Right cardiac atrium (tissue), 5 donors: ENCODE measurements around the gene COL4A1. TPM values are rescaled to one million over a fixed set of nuclear protein-coding genes. Genes with fewer than 3 reads are reported as not detected.
A peak's percentile ranks its signal among the peaks of the same experiment; 100 is the strongest.
"Not testable (repeated sequence)": the region's sequence is repeated elsewhere in the genome, so short reads cannot be mapped to it uniquely, and the experiment has no call there.

Source experiments
- ATAC-seq, 2 donors: fragments of 200-7000 bp; cut with Tn5 transposase; one replicate each; pipeline versions ENCODE4 v1.8.0 to v1.9.1; 2020; ENCODE audit warnings: moderate library complexity in 2 of 2, mild to moderate bottlenecking in 1 of 2
- DNase-seq, 3 donors: peaks; one replicate each; pipeline ENCODE4 v3.0.0-alpha.2; 2020
- H3K27ac ChIP-seq: one replicate; pipeline ENCODE4 v1.5.1; 2013; ENCODE audit warnings: mild to moderate bottlenecking, low read length, control low read depth, moderate library complexity
- H3K27me3 ChIP-seq: one replicate; pipeline ENCODE4 v1.6.1; 2013; ENCODE audit not compliant: control insufficient read depth, insufficient read depth
- H3K4me1 ChIP-seq: one replicate; pipeline ENCODE4 v1.6.1; 2013; ENCODE audit warnings: low read length; ENCODE audit not compliant: control insufficient read depth, insufficient read depth
- H3K4me3 ChIP-seq: one replicate; pipeline ENCODE4 v1.5.1; 2013; ENCODE audit warnings: low read length, control low read depth
- H3K9me3 ChIP-seq: one replicate; pipeline ENCODE4 v1.6.1; 2013; ENCODE audit warnings: low read length; ENCODE audit not compliant: control insufficient read depth
- WGBS: extraction: QIAGEN DNeasy Blood & Tissue Kit; methylation state at CpG from one replicate; pipeline ENCODE4 v1.1.7; 2013; 5-methylcytosine and 5-hydroxymethylcytosine counted together
- intact Hi-C, 4 donors: fragments of 100-400 bp; cut with DNase I; formaldehyde crosslinking; loops; one replicate each; pipeline versions ENCODE4 v1.11.0 to v1.14.0; 2022 to 2023
- polyA plus RNA-seq: library from polyadenylated mRNA; stranded (reverse); fragments of 200-250 nt; gene quantifications from one replicate; pipeline ENCODE4 v1.2.3, GENCODE V29; 2013
- total RNA-seq, 4 donors: library from RNA; stranded (reverse); fragmentation: NEBNext Ultra II Directional; extraction: Animal tissue kit (Norgen Biotek cat#: 25700); gene quantifications; one replicate each; pipeline ENCODE4 v1.2.1, GENCODE V29; 2021
- donor health status: healthy with polysubstance abuse.
- donor health status: DM: no; HTN: yes; CAD: no.
- donor health status: DM: no; HTN: no; CAD: no.
- donor health status: DM: no; HTN: yes; CAD: no; lungs with severe emphysema.
- donor health status: DM: yes; HTN: yes; CAD: no.

The COL4A1 gene
- total and polyA plus RNA-seq, 5 donors = 69.8 to 267 (median 102) TPM

DNA sequence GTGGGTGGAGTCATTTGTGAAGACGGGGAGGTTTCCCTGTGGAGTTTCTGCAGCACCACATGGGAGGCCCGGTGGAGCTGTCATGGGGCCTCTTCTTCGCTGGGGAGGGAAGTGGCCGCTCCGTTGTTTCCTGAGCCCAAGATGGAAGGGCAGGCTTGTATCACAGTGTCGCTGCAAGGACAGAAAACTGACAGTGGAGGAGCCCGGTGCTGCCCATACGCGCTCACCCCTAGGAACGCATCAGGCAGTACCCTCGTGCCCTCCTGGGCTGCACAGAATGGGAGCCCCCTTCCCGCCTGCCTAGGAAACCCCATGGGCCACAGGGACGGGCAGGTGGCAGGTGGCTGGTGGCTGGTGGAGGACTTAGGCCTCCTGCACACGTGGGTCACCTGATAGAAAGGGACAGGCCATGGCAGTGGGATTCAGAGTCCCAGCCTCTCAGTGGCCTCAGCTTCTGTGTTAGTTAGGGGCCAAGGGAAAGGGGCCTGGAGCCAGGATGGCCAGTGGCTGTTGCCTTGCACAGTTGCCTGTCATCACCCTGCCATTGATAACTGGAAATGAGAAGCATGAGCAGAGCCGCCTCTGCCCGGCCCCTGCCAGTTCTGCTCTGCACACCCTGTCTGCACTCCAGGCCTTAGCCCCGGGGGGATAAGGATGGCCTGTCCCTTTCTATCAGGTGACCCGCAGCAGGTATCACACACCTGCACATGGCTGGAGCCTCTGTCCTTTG is 7.7 kb upstream of the COL4A1 start:
- intact Hi-C loops = no loop called here

DNA sequence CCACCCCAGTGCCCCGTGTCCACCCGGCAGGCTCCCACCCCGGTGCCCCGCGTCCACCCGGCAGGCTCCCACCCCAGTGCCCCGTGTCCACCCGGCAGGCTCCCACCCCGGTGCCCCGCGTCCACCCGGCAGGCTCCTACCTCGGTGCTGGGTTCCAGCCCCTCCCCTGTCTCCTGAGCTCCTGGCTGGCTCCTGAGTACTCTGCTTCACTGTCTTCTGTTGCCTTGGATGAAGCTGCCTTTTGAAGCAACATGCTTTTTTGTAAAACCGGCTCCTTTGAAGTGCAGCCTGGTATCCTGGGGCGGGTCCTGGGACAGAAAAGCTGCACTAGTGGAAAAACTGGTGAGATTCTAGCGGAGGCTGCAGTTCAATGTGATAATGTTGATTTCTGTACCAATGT is 6.8 kb upstream of the COL4A1 start:
- H3K27ac ChIP-seq, H3K4me3 ChIP-seq, H3K27me3 ChIP-seq, ATAC-seq, H3K9me3 ChIP-seq, intact Hi-C loops, DNase-seq: not testable (repeated sequence)
- 55% methylated on average over 10 of the region's 16 CpGs for WGBS
- H3K4me1 ChIP-seq = peaks cover 46% of the 10 kb centered on the region

More for the DNA sequence above, 7.7 kb upstream of the COL4A1 start:
- peak; percentile 58 to 81 (median 76) for DNase-seq
- peaks cover 47% of the 10 kb centered on the region for H3K4me1 ChIP-seq
- WGBS = 65% methylated on average over 18 of the region's 18 CpGs
- no peak overlapping the region for H3K4me3 ChIP-seq
- H3K9me3 ChIP-seq = no peaks in the 10 kb centered on the region
- no peaks in the 10 kb centered on the region for H3K27me3 ChIP-seq
- H3K27ac ChIP-seq = peak overlapping the region; percentile 78
- ATAC-seq = peak; percentile 61 to 80

DNA sequence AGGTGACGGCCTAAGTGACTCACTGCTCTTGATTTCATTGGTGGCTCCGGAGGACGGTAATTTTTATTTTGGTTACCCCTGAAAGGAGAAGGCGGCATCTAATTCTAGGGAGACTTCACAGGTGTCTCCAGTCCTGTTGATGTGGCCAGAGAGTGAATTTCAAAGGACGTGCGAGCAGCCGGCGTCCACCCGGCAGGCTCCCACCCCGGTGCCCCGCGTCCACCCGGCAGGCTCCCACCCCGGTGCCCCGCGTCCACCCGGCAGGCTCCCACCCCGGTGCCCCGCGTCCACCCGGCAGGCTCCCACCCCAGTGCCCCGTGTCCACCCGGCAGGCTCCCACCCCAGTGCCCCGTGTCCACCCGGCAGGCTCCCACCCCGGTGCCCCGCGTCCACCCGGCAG is 6.3 kb upstream of the COL4A1 start:
- DNase-seq, intact Hi-C loops, H3K4me3 ChIP-seq, H3K27me3 ChIP-seq, ATAC-seq, H3K27ac ChIP-seq, H3K9me3 ChIP-seq: not testable (repeated sequence)
- peaks cover 44% of the 10 kb centered on the region for H3K4me1 ChIP-seq
- 78% methylated on average over 23 of the region's 29 CpGs for WGBS

DNA sequence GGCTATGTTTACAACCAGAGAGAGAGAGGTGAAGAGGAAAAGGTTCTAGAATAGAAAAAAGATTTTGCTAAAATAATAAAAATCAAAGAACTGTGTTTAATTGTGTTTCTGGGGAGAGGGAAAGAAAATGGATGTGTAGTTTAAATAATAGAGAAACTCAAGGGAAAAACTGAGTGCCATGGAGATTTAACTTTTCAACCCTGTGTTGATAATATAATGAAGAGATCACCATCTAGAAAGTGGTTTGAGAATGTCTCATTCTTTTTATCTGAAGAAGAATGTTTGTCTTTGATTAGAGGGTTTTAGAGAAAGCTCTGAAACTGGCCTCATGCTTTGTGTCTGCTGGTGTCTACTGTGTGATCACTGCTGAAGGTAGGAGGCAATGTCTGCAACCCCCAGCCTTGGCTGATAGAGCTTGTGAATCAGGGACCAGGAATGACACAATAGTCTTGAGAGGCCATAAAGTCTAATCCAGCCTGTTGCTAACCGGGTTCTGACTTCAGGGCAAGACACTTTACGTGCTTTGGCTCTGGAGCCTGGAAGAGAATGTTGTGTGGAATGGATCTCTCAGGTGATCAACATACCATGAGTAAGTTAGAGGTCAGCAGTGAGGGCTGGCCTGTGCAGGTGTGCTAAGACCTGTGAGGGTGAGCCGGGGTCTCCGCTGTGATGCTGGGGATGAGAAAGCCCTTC is 5.5 kb upstream of the COL4A1 start:
- H3K27me3 ChIP-seq = no peaks in the 10 kb centered on the region
- no peaks in the 10 kb centered on the region for H3K9me3 ChIP-seq
- no peak for ATAC-seq
- peak overlapping the region; percentile 1 for H3K4me3 ChIP-seq
- WGBS = 66% methylated on average over 4 of the region's 4 CpGs
- no peak for DNase-seq
- H3K4me1 ChIP-seq = peaks cover 44% of the 10 kb centered on the region
- H3K27ac ChIP-seq = peak overlapping the region; percentile 21
- intact Hi-C loops = no loop called here

DNA sequence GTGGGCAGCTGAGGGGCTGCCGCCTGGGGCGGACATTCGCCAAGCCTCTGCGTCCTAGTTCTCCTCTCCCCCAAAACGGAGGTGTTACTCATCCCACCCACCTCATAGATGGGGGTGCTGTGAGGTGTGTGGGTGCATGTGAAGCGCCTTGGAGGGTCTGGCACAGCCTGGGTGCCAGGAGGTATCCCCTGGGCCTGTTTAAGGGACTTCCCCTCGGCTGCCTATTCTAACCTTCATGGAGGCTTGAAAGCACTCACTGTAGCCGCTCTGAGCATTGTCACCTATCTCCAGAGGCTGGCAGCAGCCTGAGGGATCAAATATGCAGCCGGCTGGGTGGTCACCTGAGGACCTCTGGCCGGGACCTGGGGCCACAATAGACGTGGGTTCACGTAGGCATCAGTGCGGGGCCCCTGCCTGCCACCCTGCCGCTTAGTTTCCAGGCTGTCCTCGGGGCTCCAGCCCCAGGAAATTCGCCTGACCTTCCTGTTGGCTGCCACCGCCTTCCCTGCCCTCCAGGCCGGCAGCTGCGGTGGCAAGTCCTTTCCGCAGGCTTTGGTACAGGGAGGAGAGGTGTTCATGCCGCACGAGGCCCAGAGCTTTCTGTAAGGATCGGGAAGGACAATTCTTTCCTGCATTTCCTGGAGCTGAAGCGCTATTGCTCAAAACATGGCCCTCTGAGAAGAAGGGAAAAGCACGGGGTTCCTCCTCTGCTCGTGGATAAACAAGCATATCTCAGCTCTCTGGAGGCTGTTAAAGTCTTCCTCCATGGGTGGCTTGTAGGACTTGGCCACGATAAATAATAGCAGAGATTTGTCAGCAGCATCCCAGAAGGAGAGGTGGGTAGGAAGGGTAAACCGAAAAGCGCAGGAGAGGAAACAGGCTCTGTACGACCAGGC is 4.7 kb upstream of the COL4A1 start:
- H3K27me3 ChIP-seq = no peaks in the 10 kb centered on the region

DNA sequence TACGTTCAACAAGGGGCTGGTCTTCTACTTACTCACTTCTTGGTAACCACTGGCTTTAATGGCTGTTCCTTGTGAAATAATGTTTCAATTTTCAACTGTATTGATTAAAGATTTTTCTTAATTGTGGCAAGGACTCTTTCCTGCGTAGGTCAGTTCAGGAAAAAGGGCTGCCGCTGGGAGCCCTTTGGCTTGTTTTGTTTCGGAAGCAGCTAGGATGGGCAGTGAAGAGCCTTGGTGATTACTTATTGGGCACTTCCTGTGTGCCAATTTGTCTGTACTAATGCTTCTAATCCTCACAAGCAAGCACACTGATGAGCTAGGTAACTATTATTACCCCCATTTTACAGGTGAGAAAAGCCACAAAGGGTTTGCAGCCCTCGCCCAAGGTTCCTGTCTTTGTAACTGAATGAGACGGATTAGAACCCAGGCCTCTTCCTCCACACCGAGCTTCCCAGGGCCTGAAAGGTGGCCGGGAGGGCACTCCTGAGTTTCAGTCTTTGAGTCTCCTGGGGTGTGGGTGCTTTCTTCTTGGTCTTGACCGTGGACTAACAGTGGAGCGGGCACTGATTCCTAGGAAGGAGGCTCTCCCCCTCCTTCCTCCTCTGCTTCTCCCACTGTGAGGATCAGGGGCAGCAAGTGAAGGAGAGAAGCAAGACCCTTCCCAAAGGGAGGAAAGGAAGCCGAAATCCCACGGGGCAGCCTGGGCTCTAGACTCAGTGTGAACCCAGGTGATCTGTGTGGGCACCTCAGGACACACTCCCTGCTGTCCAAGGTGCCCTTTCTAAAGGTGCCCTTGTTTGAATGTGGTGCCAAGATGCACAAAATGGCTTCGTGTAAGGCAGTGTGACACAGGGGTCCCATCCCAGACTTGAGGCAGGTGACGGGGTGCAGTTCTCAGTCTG is 3.8 kb upstream of the COL4A1 start:
- H3K4me1 ChIP-seq = peaks cover 37% of the 10 kb centered on the region
- peak overlapping the region; percentile 2 for H3K27ac ChIP-seq
- no peak for DNase-seq
- H3K9me3 ChIP-seq = no peaks in the 10 kb centered on the region
- WGBS = 69% methylated on average over 14 of the region's 14 CpGs
- H3K4me3 ChIP-seq = no peak overlapping the region
- intact Hi-C loops = no loop called here
- H3K27me3 ChIP-seq = no peaks in the 10 kb centered on the region
- ATAC-seq = no peak

More for the DNA sequence above, 4.7 kb upstream of the COL4A1 start:
- peaks cover 39% of the 10 kb centered on the region for H3K4me1 ChIP-seq
- DNase-seq = no peak
- H3K4me3 ChIP-seq = peak overlapping the region; percentile 1
- WGBS = 45% methylated on average over 30 of the region's 30 CpGs
- ATAC-seq = no peak
- intact Hi-C loops = no loop called here
- no peaks in the 10 kb centered on the region for H3K9me3 ChIP-seq
- peak overlapping the region; percentile 21 for H3K27ac ChIP-seq

GRCh38 chr13:110309661-110310524 is 2.9 kb upstream of the COL4A1 start:
- Histone ChIP-seq H3K27ac (peak overlapping the region; percentile 18), H3K4me3 (peak overlapping the region; percentile 78), H3K4me1 (peaks cover 34% of the 10 kb centered on the region), H3K9me3 (no peaks in the 10 kb centered on the region), H3K27me3 (no peaks in the 10 kb centered on the region)
- DNase-seq (no peak), ATAC-seq (no peak)
- intact Hi-C loops = loop anchor here (5.0 to 10.0 kb wide), 7 partner anchors 65 to 105 kb away; no protein-coding TSS in a partner anchor
- WGBS = 59% methylated on average over 16 of the region's 16 CpGs

DNA sequence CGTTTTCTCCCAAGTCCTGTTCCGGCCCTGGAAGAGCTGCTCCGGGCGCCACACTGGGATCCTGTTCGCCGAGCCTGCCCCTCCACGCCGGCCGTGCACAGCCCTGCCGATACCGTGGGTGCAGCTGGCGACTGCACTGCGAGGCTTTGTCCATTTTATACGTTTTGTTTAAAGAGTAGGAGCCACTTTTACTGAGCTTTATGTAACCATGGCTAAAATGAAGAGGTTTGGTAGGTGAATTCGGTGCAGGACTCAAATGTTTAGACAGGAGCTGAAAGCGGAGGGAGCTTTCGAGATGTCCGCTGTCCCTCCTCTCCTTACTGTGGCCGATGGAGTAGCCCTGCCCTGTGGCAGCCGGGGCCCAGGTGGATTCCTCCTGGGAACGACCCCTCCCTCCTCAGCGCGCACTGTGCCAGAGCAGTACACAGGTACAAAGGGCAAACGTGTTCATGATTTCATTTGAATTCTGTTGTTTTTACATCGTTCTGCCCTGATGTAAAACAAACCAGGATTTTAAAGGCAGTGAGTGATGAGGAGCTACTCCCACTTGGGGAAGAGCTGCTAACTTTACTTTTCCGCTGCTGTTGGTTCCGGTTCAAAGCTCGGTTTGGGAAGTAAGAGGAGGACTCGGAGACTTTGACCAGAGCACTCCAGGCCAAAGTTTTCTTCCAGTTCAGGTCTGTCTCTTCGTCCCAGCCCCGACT is 1.9 kb upstream of the COL4A1 start:
- H3K4me3 ChIP-seq = peak overlapping the region; percentile 78
- ATAC-seq (peak in 1 of 2 donors; percentile 8), DNase-seq (no peak)
- no peaks in the 10 kb centered on the region for H3K9me3 ChIP-seq
- intact Hi-C loops = loop anchor here (5.0 to 10.0 kb wide), 7 partner anchors 64 to 106 kb away; no protein-coding TSS in a partner anchor
- H3K4me1 ChIP-seq = peaks cover 29% of the 10 kb centered on the region
- 4% methylated on average over 31 of the region's 31 CpGs for WGBS
- H3K27me3 ChIP-seq = no peaks in the 10 kb centered on the region
- H3K27ac ChIP-seq = peak overlapping the region; percentile 33
